GM18520 (cell line): ENCODE data around the gene PAK1IP1.
"Not testable (repeated sequence)": the region's sequence is repeated elsewhere in the genome, so short reads cannot be mapped to it uniquely, and the experiment has no call there.

ENCODE experiments used
- ATAC-seq: cut with Tn5 transposase; IDR thresholded peaks from one replicate; pipeline ENCODE4 v1.9.1; 2021; ENCODE audit not compliant: unreplicated experiment

The PAK1IP1 gene

GRCh38 chr6:10694302-10695085, at the start of gene PAK1IP1, which contains the start of gene C6orf52:
Gene PAK1IP1 (plus strand): TSS chr6:10694972. CDS start chr6:10694986, 14 bp downstream.
Gene C6orf52 (minus strand): TSS chr6:10694616. CDS start chr6:10687550, 7,066 bp downstream.
- ATAC-seq = peak; percentile 96

DNA sequence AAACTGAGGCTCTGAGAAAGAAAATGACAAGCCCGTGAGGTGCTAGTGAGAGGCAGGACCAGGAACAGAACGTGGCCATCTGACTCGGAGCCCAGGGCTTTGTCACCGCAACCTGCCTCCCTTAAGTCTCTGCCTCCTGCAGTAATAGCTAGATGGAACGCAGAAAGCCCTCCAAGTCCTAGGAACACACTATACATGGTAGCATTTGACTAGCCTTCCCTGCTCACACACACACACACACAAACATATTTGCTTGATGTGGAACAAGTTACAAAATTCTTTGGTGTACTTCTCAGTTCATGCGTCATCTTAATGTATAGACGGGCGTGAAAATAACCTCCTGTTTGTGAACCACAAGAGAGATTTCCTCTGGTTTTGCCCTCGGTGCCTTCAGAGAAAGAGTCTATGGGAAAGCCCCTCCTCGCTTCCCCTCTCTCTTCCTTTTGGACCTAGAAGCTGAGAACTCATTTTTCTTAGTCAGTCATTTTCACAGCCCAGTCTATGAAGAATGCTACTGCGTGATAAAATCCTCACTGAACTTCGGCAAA, 39.2 kb upstream of the PAK1IP1 start:
- ATAC-seq = no peak

GRCh38 chr6:10658910-10659698, 35.7 kb upstream of the PAK1IP1 start:
- ATAC-seq = no peak

GRCh38 chr6:10659699-10660348, 34.9 kb upstream of the PAK1IP1 start:
- ATAC-seq = no peak

DNA sequence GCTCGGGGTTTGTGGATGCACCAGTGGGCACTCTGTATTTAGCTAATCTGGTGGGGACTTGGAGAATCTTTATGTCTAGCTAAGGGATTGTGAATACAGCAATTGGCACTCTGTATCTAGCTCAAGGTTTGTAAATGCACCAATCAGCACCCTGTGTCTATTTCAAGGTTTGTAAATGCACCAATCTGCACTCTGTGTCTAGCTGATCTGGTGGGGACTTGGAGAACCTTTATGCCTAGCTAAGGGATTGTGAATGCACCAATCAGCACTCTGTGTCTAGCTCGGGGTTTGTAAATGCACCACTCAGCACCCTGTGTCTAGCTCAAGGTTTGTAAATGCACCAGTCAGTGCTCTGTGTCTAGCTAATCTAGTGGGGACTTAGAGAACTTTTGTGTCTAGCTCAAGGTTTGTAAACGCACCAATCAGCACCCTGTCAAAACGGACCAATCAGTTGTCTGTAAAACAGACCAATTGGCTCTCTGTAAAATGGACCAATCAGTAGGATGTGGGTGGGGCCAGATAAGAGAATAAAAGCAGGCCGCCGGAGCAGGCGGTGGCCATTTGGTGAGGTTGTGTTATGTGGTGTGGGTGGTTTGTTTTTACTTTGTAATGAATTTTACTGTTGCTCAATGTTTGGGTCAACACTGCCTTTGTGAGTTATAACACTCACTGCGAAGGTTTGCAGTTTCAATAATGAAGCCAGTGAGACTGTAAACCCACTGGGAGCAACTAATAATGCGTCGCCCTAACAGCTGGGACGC, 34.2 kb upstream of the PAK1IP1 start:
- not testable (repeated sequence) for ATAC-seq

- no peak for ATAC-seq
Observed at GRCh38 chr6:10662207-10662606, 32.6 kb upstream of the PAK1IP1 start.

- no peak for ATAC-seq
Observed at GRCh38 chr6:10662742-10663141, 32.0 kb upstream of the PAK1IP1 start.

GRCh38 chr6:10665595-10665994, 29.2 kb upstream of the PAK1IP1 start:
- ATAC-seq = not testable (repeated sequence)

GRCh38 chr6:10668126-10668917, 26.4 kb upstream of the PAK1IP1 start:
- no peak for ATAC-seq

GRCh38 chr6:10676403-10676802, 18.4 kb upstream of the PAK1IP1 start:
- no peak for ATAC-seq

- ATAC-seq = no peak
Observed at GRCh38 chr6:10678456-10678855, 16.3 kb upstream of the PAK1IP1 start.

DNA sequence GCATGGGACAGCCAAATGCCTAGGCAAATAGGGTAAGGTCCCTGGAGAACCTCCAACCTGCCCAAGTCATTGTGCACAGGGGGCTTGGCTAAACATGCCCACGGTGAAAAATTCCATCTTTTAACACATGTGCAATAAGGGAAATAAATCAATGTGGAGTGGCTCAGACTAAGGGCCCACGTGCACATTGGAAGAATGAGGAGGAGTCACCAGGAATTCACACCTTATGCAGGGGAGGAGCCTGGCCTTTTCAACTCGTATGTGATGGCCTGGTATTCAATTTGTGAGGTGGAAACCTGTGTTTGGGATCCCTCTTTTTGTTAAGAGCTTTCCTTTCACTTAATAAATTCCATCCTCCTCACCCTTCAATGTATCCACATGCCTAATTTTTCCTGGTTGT, 13.0 kb upstream of the PAK1IP1 start:
- ATAC-seq = no peak

GRCh38 chr6:10682355-10682988, 12.3 kb upstream of the PAK1IP1 start:
- ATAC-seq = no peak

- ATAC-seq = no peak
Observed at GRCh38 chr6:10684618-10685017, 10.2 kb upstream of the PAK1IP1 start.

DNA sequence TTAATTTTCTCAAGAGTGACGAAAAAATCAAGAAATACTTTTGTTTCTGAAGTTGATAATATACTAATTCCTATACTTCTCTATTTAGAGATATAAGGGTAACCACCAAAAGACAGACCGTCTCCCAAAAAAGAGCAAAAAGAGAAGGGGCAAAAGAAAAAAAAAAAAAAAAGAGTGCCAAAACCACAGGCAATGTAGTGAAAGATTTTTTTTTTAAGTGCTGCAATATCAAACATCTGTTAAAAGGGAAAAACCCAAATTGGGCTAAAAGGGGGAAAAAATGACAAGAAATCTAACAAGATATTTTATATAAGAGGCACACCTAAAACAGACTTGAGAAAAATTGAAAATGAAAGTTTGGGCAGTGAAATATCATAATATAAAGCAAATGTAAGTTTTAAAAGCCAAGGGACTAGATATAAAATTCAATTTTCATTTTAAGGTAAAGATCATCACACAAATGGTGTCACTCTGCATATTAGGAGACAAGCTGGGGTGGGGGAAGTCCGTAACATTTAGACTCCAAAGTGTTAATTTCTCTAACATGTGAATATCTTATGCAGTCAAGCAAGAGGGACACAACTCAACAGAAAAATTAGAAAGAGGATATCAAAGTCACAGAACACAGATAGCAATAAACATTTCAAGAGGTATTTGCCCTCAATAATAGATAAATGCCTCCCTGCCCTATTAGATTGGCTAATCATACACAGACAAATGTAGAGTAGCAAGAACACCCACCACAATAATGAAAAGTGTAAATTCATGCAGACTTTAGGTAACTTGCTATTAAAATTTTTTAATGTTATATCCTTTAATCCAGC, 9.5 kb upstream of the PAK1IP1 start:
- no peak for ATAC-seq

- no peak for ATAC-seq
Observed at GRCh38 chr6:10686901-10687300, 7.9 kb upstream of the PAK1IP1 start.

DNA sequence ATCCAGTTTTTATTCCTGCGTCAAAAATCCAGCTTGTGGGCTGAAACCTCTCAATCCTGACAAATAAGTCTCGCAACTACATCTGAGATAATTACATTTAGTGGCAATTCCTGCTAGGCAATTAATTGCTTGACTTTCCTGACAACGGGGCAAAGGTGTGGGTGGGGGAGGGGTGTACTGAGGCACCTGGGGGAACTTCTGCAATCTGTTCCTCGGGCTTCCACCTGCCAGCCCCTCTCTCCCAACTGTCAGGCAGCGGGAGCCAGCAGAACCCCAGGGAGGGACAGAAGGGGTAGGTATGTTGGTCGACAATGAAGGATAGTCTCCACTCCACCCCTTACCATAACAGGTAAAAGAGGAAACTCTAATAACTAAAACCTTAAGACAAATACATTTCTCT, 7.2 kb upstream of the PAK1IP1 start:
- ATAC-seq = no peak

GRCh38 chr6:10690651-10691445, 3.9 kb upstream of the PAK1IP1 start:
- ATAC-seq = no peak
